CMK (cell line): ENCODE results near the gene CCKAR.

Source experiments
- DNase-seq: peaks from one replicate; pipeline ENCODE4 v3.0.0-alpha.2; 2010; ENCODE audit warnings: low read depth

CCKAR gene

GRCh38 chr4:26489101-26489985 is 941 bp downstream of the CCKAR start:
- DNase-seq = no peak

GRCh38 chr4:26485684-26486083 is 4.6 kb downstream of the CCKAR start:
- no peak for DNase-seq

- no peak for DNase-seq
These were observed 5.8 kb downstream of the CCKAR start for GRCh38 chr4:26484516-26484915.

GRCh38 chr4:26484032-26484515 is 6.2 kb downstream of the CCKAR start:
- no peak for DNase-seq

GRCh38 chr4:26482508-26483462 is 7.5 kb downstream of the CCKAR start:
- DNase-seq = no peak

GRCh38 chr4:26478330-26478729 is 12.0 kb downstream of the CCKAR start:
- DNase-seq = no peak

- no peak for DNase-seq
These were observed 13.7 kb downstream of the CCKAR start for GRCh38 chr4:26476545-26476944.

GRCh38 chr4:26475716-26476115 is 14.6 kb downstream of the CCKAR start:
- DNase-seq = no peak

GRCh38 chr4:26474551-26474950 is 15.7 kb downstream of the CCKAR start:
- DNase-seq = no peak

- DNase-seq = no peak
These were observed 16.4 kb downstream of the CCKAR start for GRCh38 chr4:26473893-26474292.

GRCh38 chr4:26471890-26472289 is 18.4 kb downstream of the CCKAR start:
- DNase-seq = no peak

GRCh38 chr4:26468977-26469376 is 21.3 kb downstream of the CCKAR start:
- DNase-seq = no peak

- DNase-seq = no peak
These were observed 21.9 kb downstream of the CCKAR start for GRCh38 chr4:26468283-26468949.

- DNase-seq = no peak
These were observed 22.6 kb downstream of the CCKAR start for GRCh38 chr4:26467724-26468123.

GRCh38 chr4:26466578-26467270 is 23.6 kb downstream of the CCKAR start:
- no peak for DNase-seq

- no peak for DNase-seq
These were observed 25.7 kb downstream of the CCKAR start for GRCh38 chr4:26464420-26465095.

GRCh38 chr4:26463386-26463785 is 26.9 kb downstream of the CCKAR start:
- DNase-seq = no peak

GRCh38 chr4:26462874-26463273 is 27.4 kb downstream of the CCKAR start:
- DNase-seq = no peak

GRCh38 chr4:26459756-26460530 is 30.3 kb downstream of the CCKAR start:
- DNase-seq = no peak
